Liver (tissue), 9 donors: ENCODE data around the gene ACSF2. TPM values are rescaled to one million over a fixed set of nuclear protein-coding genes. Genes with fewer than 3 reads are reported as not detected.
A peak's percentile ranks its signal among the peaks of the same experiment; 100 is the strongest.

Experiments
- DNase-seq: peaks from one replicate; pipeline ENCODE4 v3.0.0-alpha.2; 2017; ENCODE audit warnings: low spot score
- H3K27ac ChIP-seq, 2 donors: one replicate each; pipeline ENCODE4 v1.7.0; 2013; ENCODE audit warnings: inconsistent platforms in 2 of 2, low read length in 2 of 2, control low read depth in 1 of 2, low read depth in 1 of 2, mild to moderate bottlenecking in 1 of 2
- H3K27me3 ChIP-seq, 4 donors: one replicate each; pipeline versions ENCODE4 v1.6.1 to v1.7.0; 2013; ENCODE audit warnings: low read length in 3 of 4, inconsistent platforms in 1 of 4, mild to moderate bottlenecking in 1 of 4, moderate library complexity in 1 of 4; ENCODE audit not compliant: control insufficient read depth in 4 of 4, insufficient read depth in 4 of 4
- H3K36me3 ChIP-seq, 4 donors: one replicate each; pipeline versions ENCODE4 v1.6.1 to v1.7.0; 2013; ENCODE audit warnings: low read length in 3 of 4, mild to moderate bottlenecking in 3 of 4, low read depth in 1 of 4, moderate library complexity in 1 of 4; ENCODE audit not compliant: control insufficient read depth in 4 of 4, insufficient read depth in 3 of 4
- H3K4me1 ChIP-seq, 4 donors: one replicate each; pipeline versions ENCODE4 v1.6.1 to v1.7.0; 2013; ENCODE audit warnings: low read length in 3 of 4, mild to moderate bottlenecking in 3 of 4, moderate library complexity in 1 of 4; ENCODE audit not compliant: control insufficient read depth in 4 of 4, insufficient read depth in 4 of 4
- H3K4me3 ChIP-seq, 3 donors: one replicate each; pipeline versions ENCODE4 v1.6.1 to v1.7.0; 2013; ENCODE audit warnings: low read length in 3 of 3, control low read depth in 1 of 3, low read depth in 1 of 3, mild to moderate bottlenecking in 1 of 3
- H3K9ac ChIP-seq, 2 donors: one replicate each; pipeline ENCODE4 v1.7.0; 2013; ENCODE audit warnings: low read length in 2 of 2, mild to moderate bottlenecking in 2 of 2, moderate library complexity in 2 of 2, control low read depth in 1 of 2, low read depth in 1 of 2
- H3K9me3 ChIP-seq, 4 donors: one replicate each; pipeline versions ENCODE4 v1.6.1 to v1.7.0; 2013; ENCODE audit warnings: low read length in 3 of 4; ENCODE audit not compliant: control insufficient read depth in 4 of 4
- EGR1 ChIP-seq, 2 donors: IDR thresholded peaks; 2 replicates each; pipeline ENCODE4 v1.6.1; 2016 to 2018; ENCODE audit warnings: antibody characterized with exemption in 2 of 2, low read depth in 2 of 2
- FOXA1 ChIP-seq: IDR thresholded peaks from 2 replicates; pipeline ENCODE4 v1.6.1; 2016; ENCODE audit warnings: antibody characterized with exemption
- FOXA2 ChIP-seq: IDR thresholded peaks from 2 replicates; pipeline ENCODE4 v1.6.1; 2016; ENCODE audit warnings: antibody characterized with exemption
- GABPA ChIP-seq, 2 donors: IDR thresholded peaks in 1 of 2; conservative IDR thresholded peaks in 1 of 2; 2 replicates each; pipeline ENCODE4 v1.6.1; 2016; ENCODE audit warnings: antibody characterized with exemption in 2 of 2, mild to moderate bottlenecking in 1 of 2, moderate library complexity in 1 of 2
- HNF4A ChIP-seq, 2 donors: conservative IDR thresholded peaks; 2 replicates each; pipeline ENCODE4 v1.6.1; 2016; ENCODE audit warnings: antibody characterized with exemption in 2 of 2, mild to moderate bottlenecking in 2 of 2
- HNF4G ChIP-seq: IDR thresholded peaks from 2 replicates; pipeline ENCODE4 v1.6.1; 2016; ENCODE audit warnings: antibody characterized with exemption
- JUND ChIP-seq, 2 donors: IDR thresholded peaks; 2 replicates each; pipeline ENCODE4 v1.6.1; 2016; ENCODE audit warnings: antibody characterized with exemption in 2 of 2
- NR2F2 ChIP-seq: IDR thresholded peaks from 2 replicates; pipeline ENCODE4 v1.6.1; 2016; ENCODE audit warnings: antibody characterized with exemption
- RAD21 ChIP-seq, 2 donors: IDR thresholded peaks; 2 replicates each; pipeline ENCODE4 v1.6.1; 2016; ENCODE audit warnings: antibody characterized with exemption in 2 of 2, mild to moderate bottlenecking in 2 of 2
- RXRA ChIP-seq, 2 donors: IDR thresholded peaks; 2 replicates each; pipeline ENCODE4 v1.6.1; 2017 to 2018; ENCODE audit warnings: antibody characterized with exemption in 2 of 2, mild to moderate bottlenecking in 1 of 2
- SP1 ChIP-seq: IDR thresholded peaks from 2 replicates; pipeline ENCODE4 v1.6.1; 2018; ENCODE audit warnings: antibody characterized with exemption, mild to moderate bottlenecking
- TAF1 ChIP-seq: conservative IDR thresholded peaks from 2 replicates; pipeline ENCODE4 v1.6.1; 2016; ENCODE audit warnings: antibody characterized with exemption, mild to moderate bottlenecking
- YY1 ChIP-seq: IDR thresholded peaks from 2 replicates; pipeline ENCODE4 v1.6.1; 2016; ENCODE audit warnings: antibody characterized with exemption, mild to moderate bottlenecking
- WGBS: extraction: QIAGEN DNeasy Blood & Tissue Kit; methylation state at CpG from one replicate; pipeline ENCODE4 v1.1.7; 2013; 5-methylcytosine and 5-hydroxymethylcytosine counted together
- polyA plus RNA-seq, 2 donors: library from polyadenylated mRNA; stranded (reverse) in 1 of 2; unstranded in 1 of 2; fragments of 200-250 nt in 1 of 2; fragments of >200 nt in 1 of 2; fragmentation: Nextera tagmentation in 1 of 2; extraction: Ambion mirVana in 1 of 2; gene quantifications; one replicate each; pipeline versions ENCODE4 v1.2.1 to v1.2.3, GENCODE V29; 2013 to 2015
- total RNA-seq, 2 donors: library from RNA; depleted of rRNA; stranded (reverse); fragments of >200 nt; gene quantifications; one replicate each; pipeline ENCODE4 v1.2.3, GENCODE V29; 2014
- TF ChIP-seq, protein P1 (sequence below): IDR thresholded peaks from 2 replicates; pipeline ENCODE4 v1.6.1; 2016; ENCODE audit warnings: antibody characterized with exemption
- TF ChIP-seq, protein P2 (sequence below): IDR thresholded peaks from 2 replicates; pipeline ENCODE4 v1.6.1; 2016; ENCODE audit warnings: antibody characterized with exemption
- TF ChIP-seq, protein P3 (sequence below): IDR thresholded peaks from 2 replicates; pipeline ENCODE4 v1.6.1; 2016; ENCODE audit warnings: antibody characterized with exemption
- TF ChIP-seq, protein P4 (sequence below): IDR thresholded peaks from 2 replicates; pipeline ENCODE4 v1.6.1; 2016; ENCODE audit warnings: antibody characterized with exemption, mild to moderate bottlenecking
- donor health status: healthy.
- donor health status: healthy.
- donor health status: healthy.
- donor health status: healthy.
- donor health status: healthy.

The ACSF2 gene
- total and polyA plus RNA-seq, 4 donors: 18.9 to 34.3 (median 21.1) TPM

DNA sequence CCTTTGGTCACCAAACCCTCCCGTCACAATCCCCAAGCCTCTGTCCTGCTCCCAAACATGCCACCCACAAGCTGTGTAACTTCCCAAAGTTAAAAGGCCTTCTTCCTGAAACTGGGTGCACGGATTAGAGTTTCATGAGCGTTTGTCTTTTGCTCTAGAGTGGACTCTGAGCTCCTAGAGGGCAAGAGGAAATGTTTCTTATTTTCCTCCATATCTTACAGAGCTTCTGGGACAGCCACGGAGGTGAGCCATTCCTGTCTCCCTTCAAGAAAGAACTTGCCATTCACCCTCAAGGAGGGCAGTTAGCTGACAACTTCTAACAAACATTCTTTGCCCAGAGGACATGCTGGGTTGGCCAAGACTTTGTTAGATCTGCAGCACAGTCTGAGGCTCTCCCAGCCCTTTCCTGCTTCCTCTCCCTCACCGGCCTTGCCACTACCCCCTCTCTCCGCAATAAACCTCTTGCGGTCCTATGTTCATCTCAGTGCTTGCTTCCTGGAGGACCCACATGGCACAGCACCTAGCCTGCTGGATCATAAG, 79.6 kb downstream of the ACSF2 start:
- WGBS: 75% methylated on average over 7 of the region's 7 CpGs
- Histone ChIP-seq H3K9ac (no peak overlapping the region), H3K36me3 (no peaks in the 10 kb centered on the region), H3K4me3 (no peak overlapping the region), H3K9me3 (no peaks in the 10 kb centered on the region), H3K27me3 (no peaks in the 10 kb centered on the region), H3K4me1 (peaks cover 0 to 8% (median 0%) of the 10 kb centered on the region in 4 donors), H3K27ac (no peak overlapping the region)
- TF ChIP-seq FOXA1 (no peak), NR2F2 (no peak), EGR1 (IDR thresholded peaks at IDR 0.05; ENCODE audit: low read depth in 2 of 2) (no peak), TAF1 (no peak), FOXA2 (no peak), HNF4A (conservative IDR thresholded peaks at IDR 0.05) (no peak), YY1 (no peak), RXRA (IDR thresholded peaks at IDR 0.05) (no peak)
- TF ChIP-seq, protein P1, sequence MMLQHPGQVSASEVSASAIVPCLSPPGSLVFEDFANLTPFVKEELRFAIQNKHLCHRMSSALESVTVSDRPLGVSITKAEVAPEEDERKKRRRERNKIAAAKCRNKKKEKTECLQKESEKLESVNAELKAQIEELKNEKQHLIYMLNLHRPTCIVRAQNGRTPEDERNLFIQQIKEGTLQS: no peak
- DNase-seq: no peak

DNA sequence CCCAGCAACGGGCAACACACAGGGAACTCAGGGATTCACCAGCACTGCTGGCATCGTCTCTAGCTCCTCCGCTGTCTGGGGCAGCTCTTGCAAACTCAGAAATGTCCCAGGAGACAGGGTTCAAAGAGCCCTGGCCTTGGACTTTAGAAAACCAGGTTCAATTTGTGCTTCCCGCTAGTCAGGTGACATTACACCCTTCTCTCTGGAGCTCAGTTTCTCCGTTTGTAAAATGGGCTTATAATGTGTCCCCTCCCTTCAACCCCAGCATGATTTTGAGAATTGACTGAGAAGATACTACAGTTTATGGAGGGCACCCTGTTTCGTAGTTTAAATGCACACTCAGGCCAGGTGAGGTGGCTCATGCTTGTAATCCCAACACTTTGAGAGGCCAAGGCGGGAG, 80.3 kb downstream of the ACSF2 start:
- Histone ChIP-seq H3K27me3 (no peaks in the 10 kb centered on the region), H3K36me3 (no peaks in the 10 kb centered on the region), H3K4me3 (no peak overlapping the region), H3K27ac (no peak overlapping the region), H3K9me3 (no peaks in the 10 kb centered on the region), H3K4me1 (peaks cover 0 to 8% (median 0%) of the 10 kb centered on the region in 4 donors), H3K9ac (no peak overlapping the region)
- DNase-seq: no peak
- TF ChIP-seq TAF1: no peak
- no peak for TF ChIP-seq JUND (IDR thresholded peaks at IDR 0.05)
- TF ChIP-seq, protein P1: no peak
- peak in 1 of 2 donors; percentile 9 for TF ChIP-seq HNF4A (conservative IDR thresholded peaks at IDR 0.05)
- TF ChIP-seq RAD21 (IDR thresholded peaks at IDR 0.05): no peak
- WGBS: 83% methylated on average over 7 of the region's 7 CpGs

DNA sequence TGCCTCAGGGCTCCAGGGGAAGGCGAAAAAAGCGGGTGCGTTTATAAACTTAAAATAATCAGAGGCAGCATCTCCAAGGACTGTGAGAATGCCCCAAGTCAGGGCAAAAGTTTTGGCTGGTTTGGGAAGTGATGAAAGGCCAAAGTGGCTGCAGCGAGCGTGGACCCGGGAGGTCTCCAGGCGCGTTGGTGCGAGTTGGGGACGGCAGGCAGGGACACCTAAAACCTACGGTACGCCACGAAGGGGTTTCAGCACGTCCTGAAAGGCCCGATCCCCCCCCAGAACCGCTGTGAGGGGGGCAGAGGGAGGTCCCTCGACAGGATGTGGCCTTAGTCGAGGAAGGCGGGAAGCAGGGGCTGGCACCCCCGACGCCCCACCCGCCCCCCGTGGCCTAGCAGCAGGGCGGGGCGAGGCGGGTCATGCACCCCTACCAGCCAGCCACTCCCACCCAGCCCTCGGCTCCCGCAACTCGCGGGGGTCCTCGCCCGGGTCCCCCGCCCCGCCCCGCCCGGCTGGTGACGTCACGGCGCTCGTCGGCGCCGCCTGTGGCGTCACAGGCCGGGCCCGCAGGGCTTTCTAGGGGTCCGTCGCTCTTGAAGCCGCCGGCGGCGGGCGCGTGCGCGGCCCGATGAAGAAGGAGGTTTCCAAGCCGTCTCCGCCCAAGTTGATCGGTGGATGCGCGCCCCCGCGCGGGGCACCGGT, 82.0 kb downstream of the ACSF2 start, which contains the start of gene MYCBPAP:
Gene MYCBPAP (plus strand): TSS at position 569 of the 702 bp plus-strand sequence. CDS start 236 bp downstream, outside the sequence.
- Histone ChIP-seq H3K27ac (peak within 1 kb of the TSS; percentile 18 to 41), H3K9me3 (no peaks in the 10 kb centered on the region), H3K27me3 (no peaks in the 10 kb centered on the region), H3K4me3 (peak within 1 kb of the TSS; percentile 12 to 58 (median 56)), H3K9ac (peak within 1 kb of the TSS; percentile 2 to 6), H3K36me3 (no peaks in the 10 kb centered on the region), H3K4me1 (peaks cover 0 to 8% (median 0%) of the 10 kb centered on the region in 4 donors)
- peak; percentile 76 for DNase-seq
- TF ChIP-seq YY1: no peak
- TF ChIP-seq, protein P2, sequence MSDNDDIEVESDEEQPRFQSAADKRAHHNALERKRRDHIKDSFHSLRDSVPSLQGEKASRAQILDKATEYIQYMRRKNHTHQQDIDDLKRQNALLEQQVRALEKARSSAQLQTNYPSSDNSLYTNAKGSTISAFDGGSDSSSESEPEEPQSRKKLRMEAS: no peak
- TF ChIP-seq RXRA (IDR thresholded peaks at IDR 0.05): no peak
- TF ChIP-seq FOXA2: no peak
- no peak for TF ChIP-seq EGR1 (IDR thresholded peaks at IDR 0.05; ENCODE audit: low read depth in 2 of 2)
- TF ChIP-seq SP1: no peak
- TF ChIP-seq GABPA (IDR thresholded peaks at IDR 0.05 in 1 of 2, conservative IDR thresholded peaks at IDR 0.05 in 1 of 2): no peak
- TF ChIP-seq TAF1: no peak
- TF ChIP-seq, protein P3, sequence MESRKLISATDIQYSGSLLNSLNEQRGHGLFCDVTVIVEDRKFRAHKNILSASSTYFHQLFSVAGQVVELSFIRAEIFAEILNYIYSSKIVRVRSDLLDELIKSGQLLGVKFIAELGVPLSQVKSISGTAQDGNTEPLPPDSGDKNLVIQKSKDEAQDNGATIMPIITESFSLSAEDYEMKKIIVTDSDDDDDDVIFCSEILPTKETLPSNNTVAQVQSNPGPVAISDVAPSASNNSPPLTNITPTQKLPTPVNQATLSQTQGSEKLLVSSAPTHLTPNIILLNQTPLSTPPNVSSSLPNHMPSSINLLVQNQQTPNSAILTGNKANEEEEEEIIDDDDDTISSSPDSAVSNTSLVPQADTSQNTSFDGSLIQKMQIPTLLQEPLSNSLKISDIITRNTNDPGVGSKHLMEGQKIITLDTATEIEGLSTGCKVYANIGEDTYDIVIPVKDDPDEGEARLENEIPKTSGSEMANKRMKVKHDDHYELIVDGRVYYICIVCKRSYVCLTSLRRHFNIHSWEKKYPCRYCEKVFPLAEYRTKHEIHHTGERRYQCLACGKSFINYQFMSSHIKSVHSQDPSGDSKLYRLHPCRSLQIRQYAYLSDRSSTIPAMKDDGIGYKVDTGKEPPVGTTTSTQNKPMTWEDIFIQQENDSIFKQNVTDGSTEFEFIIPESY: no peak
- TF ChIP-seq JUND (IDR thresholded peaks at IDR 0.05): no peak
- TF ChIP-seq HNF4A (conservative IDR thresholded peaks at IDR 0.05): no peak
- TF ChIP-seq HNF4G: no peak
- TF ChIP-seq, protein P4, sequence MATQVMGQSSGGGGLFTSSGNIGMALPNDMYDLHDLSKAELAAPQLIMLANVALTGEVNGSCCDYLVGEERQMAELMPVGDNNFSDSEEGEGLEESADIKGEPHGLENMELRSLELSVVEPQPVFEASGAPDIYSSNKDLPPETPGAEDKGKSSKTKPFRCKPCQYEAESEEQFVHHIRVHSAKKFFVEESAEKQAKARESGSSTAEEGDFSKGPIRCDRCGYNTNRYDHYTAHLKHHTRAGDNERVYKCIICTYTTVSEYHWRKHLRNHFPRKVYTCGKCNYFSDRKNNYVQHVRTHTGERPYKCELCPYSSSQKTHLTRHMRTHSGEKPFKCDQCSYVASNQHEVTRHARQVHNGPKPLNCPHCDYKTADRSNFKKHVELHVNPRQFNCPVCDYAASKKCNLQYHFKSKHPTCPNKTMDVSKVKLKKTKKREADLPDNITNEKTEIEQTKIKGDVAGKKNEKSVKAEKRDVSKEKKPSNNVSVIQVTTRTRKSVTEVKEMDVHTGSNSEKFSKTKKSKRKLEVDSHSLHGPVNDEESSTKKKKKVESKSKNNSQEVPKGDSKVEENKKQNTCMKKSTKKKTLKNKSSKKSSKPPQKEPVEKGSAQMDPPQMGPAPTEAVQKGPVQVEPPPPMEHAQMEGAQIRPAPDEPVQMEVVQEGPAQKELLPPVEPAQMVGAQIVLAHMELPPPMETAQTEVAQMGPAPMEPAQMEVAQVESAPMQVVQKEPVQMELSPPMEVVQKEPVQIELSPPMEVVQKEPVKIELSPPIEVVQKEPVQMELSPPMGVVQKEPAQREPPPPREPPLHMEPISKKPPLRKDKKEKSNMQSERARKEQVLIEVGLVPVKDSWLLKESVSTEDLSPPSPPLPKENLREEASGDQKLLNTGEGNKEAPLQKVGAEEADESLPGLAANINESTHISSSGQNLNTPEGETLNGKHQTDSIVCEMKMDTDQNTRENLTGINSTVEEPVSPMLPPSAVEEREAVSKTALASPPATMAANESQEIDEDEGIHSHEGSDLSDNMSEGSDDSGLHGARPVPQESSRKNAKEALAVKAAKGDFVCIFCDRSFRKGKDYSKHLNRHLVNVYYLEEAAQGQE: no peak
- WGBS: 14% methylated on average over 66 of the region's 66 CpGs
